Right cardiac atrium (tissue), 5 donors: ENCODE results near the gene BHLHE41. TPM values are rescaled to one million over a fixed set of nuclear protein-coding genes. Genes with fewer than 3 reads are reported as not detected.

Source experiments
- ATAC-seq, 2 donors: fragments of 200-7000 bp; cut with Tn5 transposase; one replicate each; pipeline versions ENCODE4 v1.8.0 to v1.9.1; 2020; ENCODE audit warnings: moderate library complexity in 2 of 2, mild to moderate bottlenecking in 1 of 2
- DNase-seq, 3 donors: peaks; one replicate each; pipeline ENCODE4 v3.0.0-alpha.2; 2020
- H3K27ac ChIP-seq: one replicate; pipeline ENCODE4 v1.5.1; 2013; ENCODE audit warnings: mild to moderate bottlenecking, low read length, control low read depth, moderate library complexity
- H3K27me3 ChIP-seq: one replicate; pipeline ENCODE4 v1.6.1; 2013; ENCODE audit not compliant: control insufficient read depth, insufficient read depth
- H3K4me1 ChIP-seq: one replicate; pipeline ENCODE4 v1.6.1; 2013; ENCODE audit warnings: low read length; ENCODE audit not compliant: control insufficient read depth, insufficient read depth
- H3K4me3 ChIP-seq: one replicate; pipeline ENCODE4 v1.5.1; 2013; ENCODE audit warnings: low read length, control low read depth
- H3K9me3 ChIP-seq: one replicate; pipeline ENCODE4 v1.6.1; 2013; ENCODE audit warnings: low read length; ENCODE audit not compliant: control insufficient read depth
- WGBS: extraction: QIAGEN DNeasy Blood & Tissue Kit; methylation state at CpG from one replicate; pipeline ENCODE4 v1.1.7; 2013; 5-methylcytosine and 5-hydroxymethylcytosine counted together
- intact Hi-C, 4 donors: fragments of 100-400 bp; cut with DNase I; formaldehyde crosslinking; loops; one replicate each; pipeline versions ENCODE4 v1.11.0 to v1.14.0; 2022 to 2023
- polyA plus RNA-seq: library from polyadenylated mRNA; stranded (reverse); fragments of 200-250 nt; gene quantifications from one replicate; pipeline ENCODE4 v1.2.3, GENCODE V29; 2013
- total RNA-seq, 4 donors: library from RNA; stranded (reverse); fragmentation: NEBNext Ultra II Directional; extraction: Animal tissue kit (Norgen Biotek cat#: 25700); gene quantifications; one replicate each; pipeline ENCODE4 v1.2.1, GENCODE V29; 2021
- donor health status: healthy with polysubstance abuse.
- donor health status: DM: no; HTN: yes; CAD: no.
- donor health status: DM: no; HTN: no; CAD: no.
- donor health status: DM: no; HTN: yes; CAD: no; lungs with severe emphysema.
- donor health status: DM: yes; HTN: yes; CAD: no.

BHLHE41 gene
- total and polyA plus RNA-seq, 5 donors = 9.1 to 47.2 (median 26.8) TPM

DNA sequence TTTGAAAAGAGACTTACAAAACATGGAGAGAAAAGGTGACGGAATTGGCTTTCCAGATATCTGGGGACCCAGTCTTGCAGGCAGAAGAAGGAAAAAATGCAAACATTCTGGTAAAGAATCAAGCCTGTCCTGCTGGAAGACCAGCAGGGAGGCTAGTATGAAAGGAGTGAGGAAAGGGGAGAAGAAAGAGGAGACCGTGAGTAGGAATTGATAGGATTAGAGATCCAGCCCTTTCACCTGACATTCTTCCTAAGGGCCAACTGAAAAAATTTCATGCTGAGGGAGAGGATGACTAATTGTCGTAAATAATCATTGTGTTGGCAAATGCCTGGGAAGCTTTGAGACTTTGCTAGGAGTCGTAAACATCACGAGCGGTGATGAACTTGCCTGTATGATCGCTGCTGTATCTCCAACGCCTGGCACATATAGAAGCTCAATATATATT is 12.1 kb downstream of the BHLHE41 start:
- no peak for ATAC-seq
- Histone ChIP-seq H3K27me3 (no peaks in the 10 kb centered on the region), H3K4me1 (peaks cover 4% of the 10 kb centered on the region), H3K4me3 (no peak overlapping the region), H3K27ac (peak overlapping the region; percentile 43), H3K9me3 (no peaks in the 10 kb centered on the region)
- no peak for DNase-seq
- intact Hi-C loops = no loop called here
- WGBS = 90% methylated on average over 8 of the region's 8 CpGs

DNA sequence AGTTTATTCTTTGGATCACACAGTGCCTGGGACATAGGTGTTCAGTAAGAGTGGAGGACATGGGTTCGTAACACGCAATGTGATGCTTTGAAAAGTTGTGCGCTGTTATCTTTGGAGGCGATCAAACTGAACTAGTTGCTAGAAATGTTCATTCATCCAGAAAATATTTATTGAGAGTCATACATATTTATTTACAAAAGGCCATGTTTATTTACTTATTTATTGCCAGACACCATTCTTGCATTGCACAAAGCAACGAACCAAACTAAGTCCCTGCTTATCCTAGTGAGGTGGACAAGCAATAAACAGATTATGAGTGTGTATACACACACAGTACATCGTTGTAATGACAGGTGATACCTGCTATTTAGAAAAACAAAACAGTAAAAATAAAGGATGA is 12.6 kb downstream of the BHLHE41 start:
- intact Hi-C loops = no loop called here
- Histone ChIP-seq H3K4me1 (peaks cover 4% of the 10 kb centered on the region), H3K27ac (no peak overlapping the region)

DNA sequence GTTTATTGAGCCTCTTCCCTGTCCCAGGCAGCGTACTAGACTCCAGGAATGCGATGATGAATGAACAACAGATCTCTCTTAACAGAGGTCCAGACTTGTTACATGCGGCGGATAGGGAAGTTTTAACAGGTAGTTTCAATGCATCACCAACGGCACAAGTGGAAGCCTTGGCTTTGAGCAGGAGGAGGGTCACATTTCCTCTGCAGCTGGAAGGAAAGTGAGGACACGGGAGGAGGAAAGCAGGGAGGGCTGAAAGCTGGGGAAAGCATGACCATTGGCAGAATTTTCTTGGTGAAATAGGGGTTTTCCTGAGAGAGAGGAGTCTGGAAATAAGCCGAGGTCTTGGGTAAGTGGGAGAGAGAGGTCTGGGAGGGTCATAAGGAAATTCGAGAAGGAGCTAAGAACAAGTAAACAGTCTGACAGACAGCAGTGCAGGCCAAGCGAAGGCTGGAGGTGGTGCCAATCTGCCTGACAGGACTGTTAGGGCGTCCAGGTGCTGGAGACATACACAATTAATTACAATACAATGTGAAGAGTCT is 15.4 kb downstream of the BHLHE41 start:
- no peaks in the 10 kb centered on the region for H3K27me3 ChIP-seq
- DNase-seq (peak; percentile 36 to 81 (median 64)), ATAC-seq (peak in 1 of 2 donors; percentile 8)
- H3K9me3 ChIP-seq = no peaks in the 10 kb centered on the region
- intact Hi-C loops = no loop called here
- no peak overlapping the region for H3K4me3 ChIP-seq
- H3K4me1 ChIP-seq = peaks cover 4% of the 10 kb centered on the region
- WGBS = 56% methylated on average over 10 of the region's 10 CpGs
- H3K27ac ChIP-seq = peak overlapping the region; percentile 72

More for the DNA sequence above, 12.6 kb downstream of the BHLHE41 start:
- ATAC-seq (no peak), DNase-seq (no peak)
- Histone ChIP-seq H3K9me3 (no peaks in the 10 kb centered on the region), H3K4me3 (no peak overlapping the region), H3K27me3 (no peaks in the 10 kb centered on the region)
- WGBS = 87% methylated on average over 6 of the region's 6 CpGs

DNA sequence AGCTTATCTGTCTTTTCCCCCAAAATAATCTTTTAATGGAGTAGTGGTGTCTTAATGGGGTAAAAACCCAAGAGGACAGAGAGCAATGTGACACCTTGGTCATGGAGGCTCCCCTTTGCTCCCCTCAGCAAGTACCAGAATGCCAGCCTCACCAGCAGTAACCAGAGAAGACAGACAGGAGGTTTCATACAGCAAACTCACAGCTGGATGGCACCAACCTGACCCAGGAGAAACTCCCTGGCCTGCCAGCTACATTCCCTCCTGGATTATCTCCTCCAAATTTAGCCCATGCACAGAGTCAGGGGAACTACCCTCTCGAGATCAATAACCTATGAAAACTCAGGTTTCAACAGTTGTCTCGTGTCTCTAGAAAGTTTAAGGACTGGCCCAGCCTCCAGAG is 15.9 kb downstream of the BHLHE41 start:
- Histone ChIP-seq H3K9me3 (no peaks in the 10 kb centered on the region), H3K27ac (peak overlapping the region; percentile 17), H3K27me3 (no peaks in the 10 kb centered on the region), H3K4me1 (peaks cover 4% of the 10 kb centered on the region), H3K4me3 (no peak overlapping the region)
- 79% methylated on average over 2 of the region's 2 CpGs for WGBS
- no peak for ATAC-seq
- no peak for DNase-seq
- intact Hi-C loops = no loop called here

DNA sequence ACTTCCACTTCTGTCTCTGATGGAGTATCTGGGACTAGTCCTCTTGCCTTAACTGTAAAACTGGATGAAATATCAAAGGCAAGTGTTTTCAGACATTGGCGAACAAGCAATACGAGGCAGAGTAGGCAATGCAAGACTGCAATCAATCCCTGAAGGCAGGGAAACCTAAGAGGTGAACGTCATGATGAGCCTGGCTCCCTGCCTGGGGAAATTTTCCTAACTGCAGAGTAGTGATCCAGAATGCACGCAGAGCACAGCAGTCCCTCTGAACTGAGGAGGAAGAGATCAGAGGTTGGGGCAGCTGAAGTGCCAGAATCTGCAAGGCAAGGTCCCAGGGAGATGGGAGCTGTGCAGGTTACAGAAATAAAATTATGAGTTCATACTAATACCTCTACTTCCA is 18.5 kb downstream of the BHLHE41 start:
- WGBS = 65% methylated on average over 4 of the region's 4 CpGs
- Histone ChIP-seq H3K4me1 (peaks cover 2% of the 10 kb centered on the region), H3K9me3 (no peaks in the 10 kb centered on the region), H3K27ac (no peak overlapping the region), H3K4me3 (no peak overlapping the region), H3K27me3 (no peaks in the 10 kb centered on the region)
- no peak for DNase-seq
- no peak for ATAC-seq
- intact Hi-C loops = no loop called here

DNA sequence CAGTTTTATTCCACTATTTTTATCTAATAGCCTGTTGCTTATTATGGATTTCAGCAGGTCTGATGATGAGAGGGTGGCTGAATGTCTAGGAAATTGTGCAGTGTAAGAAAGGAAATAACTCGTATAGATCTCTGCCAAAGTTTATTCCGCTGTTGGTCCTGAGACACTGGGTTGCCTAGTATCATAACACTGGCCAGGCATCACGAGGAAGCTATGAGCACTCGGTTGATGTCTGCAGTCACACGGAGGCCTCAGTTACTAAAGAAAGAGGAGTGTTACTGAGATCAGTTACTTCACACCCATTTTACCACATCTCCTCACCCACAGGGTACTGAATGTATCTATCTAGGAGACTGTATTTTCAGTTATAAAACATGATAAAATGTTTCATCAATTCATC is 21.9 kb downstream of the BHLHE41 start:
- no peaks in the 10 kb centered on the region for H3K9me3 ChIP-seq
- no peak overlapping the region for H3K27ac ChIP-seq
- no peaks in the 10 kb centered on the region for H3K4me1 ChIP-seq
- 50% methylated on average over 5 of the region's 5 CpGs for WGBS
- DNase-seq (no peak), ATAC-seq (peak in 1 of 2 donors; percentile 59)
- intact Hi-C loops = no loop called here
- H3K4me3 ChIP-seq = no peak overlapping the region
- H3K27me3 ChIP-seq = no peaks in the 10 kb centered on the region

DNA sequence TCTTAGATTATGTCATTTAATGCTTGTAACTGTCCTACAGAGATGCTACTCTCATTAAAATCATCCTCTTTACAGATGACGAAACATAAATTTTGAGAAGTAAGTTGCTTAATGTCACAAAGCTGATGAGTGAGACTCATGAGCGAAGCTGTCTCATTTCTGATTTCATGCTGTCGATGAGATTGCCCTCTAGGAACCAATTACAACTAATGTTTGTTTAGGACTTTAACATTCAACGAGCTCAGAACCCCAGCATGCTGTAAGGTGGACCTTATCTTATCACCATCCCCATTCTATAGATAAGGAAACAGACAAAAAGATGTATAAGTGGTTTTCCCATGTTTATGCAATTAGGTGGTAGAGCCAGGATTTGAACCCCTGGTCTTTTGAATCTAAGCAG is 23.1 kb downstream of the BHLHE41 start:
- intact Hi-C loops = no loop called here
- Histone ChIP-seq H3K27ac (no peak overlapping the region), H3K27me3 (no peaks in the 10 kb centered on the region), H3K4me1 (no peaks in the 10 kb centered on the region), H3K9me3 (no peaks in the 10 kb centered on the region), H3K4me3 (no peak overlapping the region)
- 67% methylated on average over 4 of the region's 4 CpGs for WGBS
- ATAC-seq = no peak
- DNase-seq = no peak

DNA sequence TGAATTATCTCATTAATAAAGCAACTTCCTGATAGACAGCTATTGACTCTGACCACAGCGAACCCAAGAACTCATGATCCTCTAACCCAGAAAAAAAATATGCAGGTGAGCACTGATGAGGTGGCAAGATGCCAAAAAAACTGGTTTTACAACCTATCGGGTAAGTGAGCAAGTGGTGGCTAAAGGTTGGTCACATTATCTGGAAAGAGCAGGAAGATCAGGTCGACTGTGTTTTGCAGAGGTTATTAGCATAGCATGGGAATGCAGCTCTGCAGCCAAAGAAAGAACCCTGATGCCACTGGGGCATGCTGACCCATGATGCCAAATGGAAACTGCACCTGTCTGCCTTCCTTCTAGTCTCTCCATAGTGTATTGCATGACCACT is 23.5 kb downstream of the BHLHE41 start:
- Histone ChIP-seq H3K4me1 (no peaks in the 10 kb centered on the region), H3K9me3 (no peaks in the 10 kb centered on the region), H3K27ac (no peak overlapping the region), H3K4me3 (no peak overlapping the region), H3K27me3 (no peaks in the 10 kb centered on the region)
- intact Hi-C loops = no loop called here
- ATAC-seq (no peak), DNase-seq (no peak)
- WGBS = 65% methylated on average over 3 of the region's 3 CpGs

DNA sequence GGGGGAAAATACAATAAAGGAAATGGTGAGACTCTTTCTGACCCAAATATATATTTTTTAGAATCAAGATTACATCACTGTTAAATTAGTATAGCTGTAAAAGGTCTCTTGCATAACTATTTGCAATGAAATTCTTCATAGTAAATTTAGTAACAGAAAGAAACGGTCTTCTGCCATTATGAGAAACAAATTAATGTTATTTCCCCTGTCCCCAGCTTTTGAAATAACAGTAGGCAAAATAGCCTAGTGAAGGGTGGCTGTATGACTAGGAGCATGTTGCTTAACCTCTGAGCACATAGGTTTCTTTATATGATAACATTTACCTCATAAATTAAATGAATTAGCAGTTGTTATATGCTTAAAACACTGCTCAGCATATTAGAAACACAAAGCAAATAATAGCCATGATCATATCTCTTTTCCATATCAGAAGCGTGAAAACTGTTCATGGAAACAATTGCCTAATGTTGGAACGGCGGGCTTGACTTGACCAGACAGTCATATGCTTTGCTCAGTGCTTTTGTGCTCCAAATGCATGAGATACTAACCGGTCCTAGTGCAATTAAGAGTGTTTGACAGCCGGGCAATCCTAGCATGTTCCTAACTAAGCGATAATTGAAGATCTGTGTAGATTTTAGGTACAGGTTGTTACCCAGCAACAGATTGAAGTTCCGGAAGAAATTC is 24.0 kb downstream of the BHLHE41 start:
- Histone ChIP-seq H3K27me3 (no peaks in the 10 kb centered on the region), H3K4me1 (no peaks in the 10 kb centered on the region), H3K27ac (no peak overlapping the region), H3K4me3 (no peak overlapping the region), H3K9me3 (no peaks in the 10 kb centered on the region)
- 84% methylated on average over 8 of the region's 8 CpGs for WGBS
- ATAC-seq (no peak), DNase-seq (no peak)
- intact Hi-C loops = no loop called here

DNA sequence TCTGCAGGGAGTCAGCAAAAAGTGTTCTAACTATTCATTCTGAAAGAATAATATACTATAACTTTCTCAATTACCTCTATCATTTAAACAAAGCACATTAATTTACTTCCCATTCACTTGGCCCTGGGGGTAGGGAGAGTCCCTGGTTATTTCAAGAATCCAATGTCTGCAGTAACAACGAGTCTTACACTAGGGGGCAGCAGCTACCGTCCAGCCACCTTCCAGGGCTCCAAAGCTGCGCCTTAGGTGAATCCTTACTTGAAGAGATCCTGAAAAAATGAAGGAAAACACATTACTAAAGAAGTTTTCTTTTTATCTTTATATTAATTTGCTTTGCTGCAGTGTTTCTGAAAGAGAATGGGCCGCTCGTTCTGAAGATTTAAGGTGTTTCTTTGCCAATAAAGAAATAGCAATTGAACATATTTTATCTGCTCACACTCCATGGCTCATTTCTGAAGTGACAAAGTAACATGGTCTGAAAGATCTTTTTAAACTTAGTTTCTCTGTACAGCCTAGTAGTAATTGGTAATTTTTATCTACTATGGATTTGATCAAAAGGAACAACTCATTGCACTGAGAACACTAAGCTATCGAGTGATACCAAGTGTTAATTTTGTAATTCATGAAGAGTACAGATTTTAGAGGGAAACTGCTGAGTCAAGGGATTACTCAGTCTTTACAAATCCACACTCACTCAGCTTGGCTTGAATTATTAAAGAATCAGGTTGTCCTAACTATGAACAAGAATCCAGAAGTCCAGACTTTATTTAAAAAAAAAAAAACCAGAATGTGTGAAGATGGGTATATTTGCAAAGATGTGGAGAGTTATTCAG is 27.6 kb downstream of the BHLHE41 start:
- intact Hi-C loops = loop anchor here in 3 of 4 donors (5.0 to 10.0 kb wide), 2 partner anchors 555 to 558 kb away; no protein-coding TSS in a partner anchor
- DNase-seq (peak; percentile 64 to 81 (median 73)), ATAC-seq (peak; percentile 94 to 95)
- 16% methylated on average over 6 of the region's 6 CpGs for WGBS
- H3K27me3 ChIP-seq = no peaks in the 10 kb centered on the region
- no peaks in the 10 kb centered on the region for H3K9me3 ChIP-seq
- H3K27ac ChIP-seq = no peak overlapping the region
- H3K4me1 ChIP-seq = no peaks in the 10 kb centered on the region
- no peak overlapping the region for H3K4me3 ChIP-seq

DNA sequence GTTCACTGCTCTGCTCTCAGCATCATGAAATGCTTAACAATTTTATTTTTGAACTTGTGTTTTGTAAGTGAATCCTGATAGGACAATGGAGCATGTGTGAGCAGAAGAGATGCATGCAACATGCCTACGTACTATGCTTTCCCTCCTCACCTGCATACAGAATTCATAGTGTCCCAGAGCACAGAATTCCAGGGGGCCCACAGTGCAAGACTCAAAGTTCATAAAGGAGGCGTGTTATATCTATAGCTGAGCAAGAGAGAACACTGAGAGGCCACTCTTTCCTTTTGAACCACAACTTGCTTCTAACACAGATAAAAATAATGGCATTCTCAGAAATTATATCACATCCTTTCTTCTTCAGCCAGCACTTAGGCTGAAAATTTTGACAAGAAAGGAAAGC is 28.8 kb downstream of the BHLHE41 start:
- Histone ChIP-seq H3K4me3 (no peak overlapping the region), H3K27ac (no peak overlapping the region), H3K9me3 (no peaks in the 10 kb centered on the region), H3K4me1 (no peaks in the 10 kb centered on the region), H3K27me3 (no peaks in the 10 kb centered on the region)
- 95% methylated on average over 2 of the region's 2 CpGs for WGBS
- ATAC-seq (no peak), DNase-seq (no peak)
- intact Hi-C loops = loop anchor here in 3 of 4 donors (5.0 to 10.0 kb wide), 2 partner anchors 556 to 559 kb away; no protein-coding TSS in a partner anchor
